ENCODE measurements around the gene CACNB3.

- TF ChIP-seq CTCF (IDR thresholded peaks at IDR 0.05): no peak
- no peak for TF ChIP-seq POLR2AphosphoS5 (IDR thresholded peaks at IDR 0.05; ENCODE audit: insufficient read depth in 1 of 2, low read depth in 1 of 2)
Observed at GRCh38 chr12:48788524-48788853, 29.8 kb upstream of the CACNB3 start.

All from vagina (tissue), 2 donors.